ENCODE results near the gene CNNM3.

GRCh38 chr2:96879545-96880040 is 63.5 kb downstream of the CNNM3 start:
- TF ChIP-seq, protein P1, sequence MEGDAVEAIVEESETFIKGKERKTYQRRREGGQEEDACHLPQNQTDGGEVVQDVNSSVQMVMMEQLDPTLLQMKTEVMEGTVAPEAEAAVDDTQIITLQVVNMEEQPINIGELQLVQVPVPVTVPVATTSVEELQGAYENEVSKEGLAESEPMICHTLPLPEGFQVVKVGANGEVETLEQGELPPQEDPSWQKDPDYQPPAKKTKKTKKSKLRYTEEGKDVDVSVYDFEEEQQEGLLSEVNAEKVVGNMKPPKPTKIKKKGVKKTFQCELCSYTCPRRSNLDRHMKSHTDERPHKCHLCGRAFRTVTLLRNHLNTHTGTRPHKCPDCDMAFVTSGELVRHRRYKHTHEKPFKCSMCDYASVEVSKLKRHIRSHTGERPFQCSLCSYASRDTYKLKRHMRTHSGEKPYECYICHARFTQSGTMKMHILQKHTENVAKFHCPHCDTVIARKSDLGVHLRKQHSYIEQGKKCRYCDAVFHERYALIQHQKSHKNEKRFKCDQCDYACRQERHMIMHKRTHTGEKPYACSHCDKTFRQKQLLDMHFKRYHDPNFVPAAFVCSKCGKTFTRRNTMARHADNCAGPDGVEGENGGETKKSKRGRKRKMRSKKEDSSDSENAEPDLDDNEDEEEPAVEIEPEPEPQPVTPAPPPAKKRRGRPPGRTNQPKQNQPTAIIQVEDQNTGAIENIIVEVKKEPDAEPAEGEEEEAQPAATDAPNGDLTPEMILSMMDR (IDR thresholded peaks at IDR 0.05; ENCODE audit: insufficient read depth, low read depth, low read length) = no peak
- TF ChIP-seq EZH2 (IDR thresholded peaks at IDR 0.05; ENCODE audit: insufficient read depth, low read length) = no peak

Measured in astrocyte (in vitro differentiated cells and primary cell).